GM21447 (cell line): ENCODE data around the gene CTNNA2.

ENCODE experiments used
- ATAC-seq: cut with Tn5 transposase; IDR thresholded peaks from one replicate; pipeline ENCODE4 v1.9.1; 2021; ENCODE audit not compliant: unreplicated experiment

Gene CTNNA2

GRCh38 chr2:79512442-79513401, at the start of gene CTNNA2:
Gene CTNNA2 (plus strand): TSS chr2:79513051.
- no peak for ATAC-seq

- no peak for ATAC-seq
These were observed 25.5 kb upstream of the CTNNA2 start for GRCh38 chr2:79487399-79487798.

- ATAC-seq: no peak
These were observed 1.4 kb upstream of the CTNNA2 start for GRCh38 chr2:79511320-79511951.

- ATAC-seq: no peak
These were observed 860 bp downstream of the CTNNA2 start for GRCh38 chr2:79513711-79514110.

- ATAC-seq: no peak
These were observed 16.8 kb downstream of the CTNNA2 start for GRCh38 chr2:79529636-79530035.

GRCh38 chr2:79530443-79530842, 17.6 kb downstream of the CTNNA2 start:
- no peak for ATAC-seq

GRCh38 chr2:79547568-79547967, 34.7 kb downstream of the CTNNA2 start:
- ATAC-seq: no peak

GRCh38 chr2:79552653-79553052, 39.8 kb downstream of the CTNNA2 start:
- no peak for ATAC-seq

GRCh38 chr2:79554899-79555298, 42.0 kb downstream of the CTNNA2 start:
- no peak for ATAC-seq

- ATAC-seq: no peak
These were observed 51.2 kb downstream of the CTNNA2 start for GRCh38 chr2:79564065-79564464.

GRCh38 chr2:79569048-79569447, 56.2 kb downstream of the CTNNA2 start:
- ATAC-seq: no peak

GRCh38 chr2:79573895-79574674, 61.2 kb downstream of the CTNNA2 start:
- ATAC-seq: no peak

- ATAC-seq: no peak
These were observed 63.6 kb downstream of the CTNNA2 start for GRCh38 chr2:79576451-79576850.

GRCh38 chr2:79578952-79579351, 66.1 kb downstream of the CTNNA2 start:
- no peak for ATAC-seq

GRCh38 chr2:79580175-79580574, 67.3 kb downstream of the CTNNA2 start:
- no peak for ATAC-seq

- no peak for ATAC-seq
These were observed 73.0 kb downstream of the CTNNA2 start for GRCh38 chr2:79585701-79586433.

GRCh38 chr2:79591281-79591680, 78.4 kb downstream of the CTNNA2 start:
- ATAC-seq: no peak

GRCh38 chr2:79593237-79593867, 80.5 kb downstream of the CTNNA2 start:
- no peak for ATAC-seq

- ATAC-seq: no peak
These were observed 83.6 kb downstream of the CTNNA2 start for GRCh38 chr2:79596403-79596802.

- no peak for ATAC-seq
These were observed 91.9 kb downstream of the CTNNA2 start for GRCh38 chr2:79604748-79605147.
